NB4 (cell line): Measurements from ENCODE around the gene PDE4D.

Experiments used
- DNase-seq: peaks from one replicate; pipeline ENCODE4 v3.0.0; 2010; ENCODE audit warnings: low read depth
- H3K4me3 ChIP-seq: one replicate; pipeline ENCODE4 v1.5.1; 2011; ENCODE audit warnings: mild to moderate bottlenecking, low read depth, low read length, moderate library complexity
- CTCF ChIP-seq: IDR thresholded peaks from one replicate; pipeline ENCODE4 v1.5.1; 2012; ENCODE audit warnings: low read depth, low read length
- MAX ChIP-seq: IDR thresholded peaks from 2 replicates; pipeline ENCODE4 v1.6.1; 2011; ENCODE audit warnings: low read depth, low read length
- MYC ChIP-seq: IDR thresholded peaks from 2 replicates; pipeline ENCODE4 v1.6.1; 2011; ENCODE audit warnings: low read depth, low read length
- POLR2A ChIP-seq: IDR thresholded peaks from 2 replicates; pipeline ENCODE4 v1.6.1; 2011; ENCODE audit warnings: mild to moderate bottlenecking; ENCODE audit not compliant: insufficient read length; ENCODE audit errors: extremely low read depth

Gene PDE4D

GRCh38 chr5:59436364-59437148, 457.0 kb downstream of the PDE4D start:
- no peak overlapping the region for H3K4me3 ChIP-seq
- TF ChIP-seq CTCF (no peak), MYC (no peak), MAX (no peak), POLR2A (no peak)
- DNase-seq, result no peak

GRCh38 chr5:59433174-59433573, 460.4 kb downstream of the PDE4D start:
- DNase-seq, result no peak
- no peak overlapping the region for H3K4me3 ChIP-seq
- TF ChIP-seq POLR2A (no peak), MYC (no peak), CTCF (no peak), MAX (no peak)

GRCh38 chr5:59430066-59430685, 463.4 kb downstream of the PDE4D start:
- TF ChIP-seq MAX, result no peak
- TF ChIP-seq POLR2A, result no peak
- no peak for TF ChIP-seq CTCF
- TF ChIP-seq MYC, result no peak
- H3K4me3 ChIP-seq, result no peak overlapping the region
- DNase-seq, result no peak

GRCh38 chr5:59428391-59428790, 465.1 kb downstream of the PDE4D start:
- no peak overlapping the region for H3K4me3 ChIP-seq
- TF ChIP-seq POLR2A, result no peak
- TF ChIP-seq MYC, result no peak
- no peak for TF ChIP-seq MAX
- no peak for DNase-seq

- TF ChIP-seq POLR2A, result no peak
- TF ChIP-seq CTCF, result no peak
- no peak for TF ChIP-seq MYC
- no peak for TF ChIP-seq MAX
- no peak overlapping the region for H3K4me3 ChIP-seq
- no peak for DNase-seq
Measured at GRCh38 chr5:59424515-59424914, 469.0 kb downstream of the PDE4D start.

GRCh38 chr5:59423021-59423420, 470.5 kb downstream of the PDE4D start:
- DNase-seq, result no peak
- no peak overlapping the region for H3K4me3 ChIP-seq
- TF ChIP-seq CTCF (no peak), MAX (no peak), POLR2A (no peak), MYC (no peak)
